ENCODE results near the gene RAI14.

The RAI14 gene

GRCh38 chr5:34858790-34859189 lies 202.7 kb downstream of the RAI14 start:
- H3K4me1 ChIP-seq (ENCODE audit: control insufficient read depth, low read length) = peaks cover 6% of the 10 kb centered on the region
- H3K79me2 ChIP-seq (ENCODE audit: control insufficient read depth, low read length) = no peaks in the 10 kb centered on the region
- H3K27ac ChIP-seq (ENCODE audit: low read depth, low read length) = no peak overlapping the region
- no peaks in the 10 kb centered on the region for H4K20me1 ChIP-seq (ENCODE audit: control insufficient read depth, insufficient read depth, low read depth, low read length)
- no peaks in the 10 kb centered on the region for H3K27me3 ChIP-seq (ENCODE audit: control insufficient read depth, low read length)
- H3K9me3 ChIP-seq (ENCODE audit: control insufficient read depth, insufficient read depth, low read length) = no peaks in the 10 kb centered on the region
- no peak overlapping the region for H3K4me2 ChIP-seq (ENCODE audit: low read length)
- no peaks in the 10 kb centered on the region for H3K9me2 ChIP-seq (replicated peaks; ENCODE audit: control insufficient read depth, low read length)
- no peaks in the 10 kb centered on the region for H3F3A ChIP-seq (ENCODE audit: control insufficient read depth, insufficient read depth)
- no peak overlapping the region for H3K4me3 ChIP-seq (ENCODE audit: low read length)
- no peaks in the 10 kb centered on the region for H3K36me3 ChIP-seq (ENCODE audit: control insufficient read depth, low read length)
- TF ChIP-seq EZH2phosphoT487 (IDR thresholded peaks at IDR 0.05; ENCODE audit: borderline replicate concordance, low read length) = no peak
- TF ChIP-seq, protein P1, sequence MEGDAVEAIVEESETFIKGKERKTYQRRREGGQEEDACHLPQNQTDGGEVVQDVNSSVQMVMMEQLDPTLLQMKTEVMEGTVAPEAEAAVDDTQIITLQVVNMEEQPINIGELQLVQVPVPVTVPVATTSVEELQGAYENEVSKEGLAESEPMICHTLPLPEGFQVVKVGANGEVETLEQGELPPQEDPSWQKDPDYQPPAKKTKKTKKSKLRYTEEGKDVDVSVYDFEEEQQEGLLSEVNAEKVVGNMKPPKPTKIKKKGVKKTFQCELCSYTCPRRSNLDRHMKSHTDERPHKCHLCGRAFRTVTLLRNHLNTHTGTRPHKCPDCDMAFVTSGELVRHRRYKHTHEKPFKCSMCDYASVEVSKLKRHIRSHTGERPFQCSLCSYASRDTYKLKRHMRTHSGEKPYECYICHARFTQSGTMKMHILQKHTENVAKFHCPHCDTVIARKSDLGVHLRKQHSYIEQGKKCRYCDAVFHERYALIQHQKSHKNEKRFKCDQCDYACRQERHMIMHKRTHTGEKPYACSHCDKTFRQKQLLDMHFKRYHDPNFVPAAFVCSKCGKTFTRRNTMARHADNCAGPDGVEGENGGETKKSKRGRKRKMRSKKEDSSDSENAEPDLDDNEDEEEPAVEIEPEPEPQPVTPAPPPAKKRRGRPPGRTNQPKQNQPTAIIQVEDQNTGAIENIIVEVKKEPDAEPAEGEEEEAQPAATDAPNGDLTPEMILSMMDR (IDR thresholded peaks at IDR 0.05; ENCODE audit: low read depth, low read length, poor library complexity, severe bottlenecking) = no peak

DNA sequence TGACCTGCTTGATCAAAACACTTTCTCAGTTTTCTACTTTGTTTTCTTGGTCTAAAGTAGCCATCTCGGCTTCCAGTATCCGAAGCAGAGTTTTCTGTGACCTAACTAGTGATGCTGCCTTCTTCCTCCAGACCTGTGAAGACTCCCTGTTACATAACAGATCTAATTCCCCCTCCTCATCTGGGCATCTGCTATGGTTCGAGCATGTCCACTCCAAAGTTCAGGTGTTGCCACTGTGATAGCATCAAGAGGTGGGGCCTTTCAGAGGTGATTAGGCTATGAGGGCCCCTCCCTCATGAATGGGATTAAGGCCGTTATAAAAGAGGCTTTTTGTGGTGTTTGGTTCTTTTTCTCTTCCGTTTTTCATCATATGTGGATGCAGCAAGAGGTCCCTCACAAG lies 203.1 kb downstream of the RAI14 start:
- Histone ChIP-seq H3K27ac (ENCODE audit: low read depth, low read length) (no peak overlapping the region), H3K9me2 (replicated peaks; ENCODE audit: control insufficient read depth, low read length) (no peaks in the 10 kb centered on the region), H3K4me1 (ENCODE audit: control insufficient read depth, low read length) (peaks cover 4% of the 10 kb centered on the region), H4K20me1 (ENCODE audit: control insufficient read depth, insufficient read depth, low read depth, low read length) (no peaks in the 10 kb centered on the region), H3F3A (ENCODE audit: control insufficient read depth, insufficient read depth) (no peaks in the 10 kb centered on the region), H3K27me3 (ENCODE audit: control insufficient read depth, low read length) (no peaks in the 10 kb centered on the region), H3K4me3 (ENCODE audit: low read length) (no peak overlapping the region), H3K9me3 (ENCODE audit: control insufficient read depth, insufficient read depth, low read length) (no peaks in the 10 kb centered on the region), H3K36me3 (ENCODE audit: control insufficient read depth, low read length) (no peaks in the 10 kb centered on the region), H3K4me2 (ENCODE audit: low read length) (no peak overlapping the region), H3K79me2 (ENCODE audit: control insufficient read depth, low read length) (no peaks in the 10 kb centered on the region)
- TF ChIP-seq, protein P1 (IDR thresholded peaks at IDR 0.05; ENCODE audit: low read depth, low read length, poor library complexity, severe bottlenecking) = no peak
- TF ChIP-seq EZH2phosphoT487 (IDR thresholded peaks at IDR 0.05; ENCODE audit: borderline replicate concordance, low read length) = no peak

DNA sequence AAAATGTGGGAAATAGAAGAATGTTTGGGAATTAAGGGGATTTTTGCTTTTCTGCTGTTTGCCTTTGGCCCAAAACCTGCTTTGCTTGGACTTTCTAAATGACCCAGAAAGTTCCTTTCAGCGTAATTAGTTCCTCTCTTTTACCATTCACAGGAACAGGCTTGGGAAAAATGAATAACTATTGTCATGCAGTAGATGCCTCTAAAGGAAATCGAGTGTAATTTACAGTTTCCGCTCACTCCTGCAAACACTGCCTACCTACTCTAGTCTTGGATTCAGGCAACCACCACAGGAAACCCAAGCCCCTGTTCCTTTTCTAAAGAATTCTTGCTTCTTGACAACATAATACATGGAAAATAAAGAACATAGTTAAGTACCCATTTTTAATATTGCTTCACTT lies 207.8 kb downstream of the RAI14 start:
- TF ChIP-seq EZH2phosphoT487 (IDR thresholded peaks at IDR 0.05; ENCODE audit: borderline replicate concordance, low read length) = no peak
- no peaks in the 10 kb centered on the region for H3K4me1 ChIP-seq (ENCODE audit: control insufficient read depth, low read length)
- no peak overlapping the region for H3K4me2 ChIP-seq (ENCODE audit: low read length)
- no peaks in the 10 kb centered on the region for H3K9me2 ChIP-seq (replicated peaks; ENCODE audit: control insufficient read depth, low read length)
- no peaks in the 10 kb centered on the region for H4K20me1 ChIP-seq (ENCODE audit: control insufficient read depth, insufficient read depth, low read depth, low read length)
- no peak overlapping the region for H3K4me3 ChIP-seq (ENCODE audit: low read length)
- no peak overlapping the region for H3K27ac ChIP-seq (ENCODE audit: low read depth, low read length)
- H3K27me3 ChIP-seq (ENCODE audit: control insufficient read depth, low read length) = no peaks in the 10 kb centered on the region
- no peaks in the 10 kb centered on the region for H3F3A ChIP-seq (ENCODE audit: control insufficient read depth, insufficient read depth)
- no peaks in the 10 kb centered on the region for H3K36me3 ChIP-seq (ENCODE audit: control insufficient read depth, low read length)
- H3K79me2 ChIP-seq (ENCODE audit: control insufficient read depth, low read length) = no peaks in the 10 kb centered on the region
- H3K9me3 ChIP-seq (ENCODE audit: control insufficient read depth, insufficient read depth, low read length) = no peaks in the 10 kb centered on the region

DNA sequence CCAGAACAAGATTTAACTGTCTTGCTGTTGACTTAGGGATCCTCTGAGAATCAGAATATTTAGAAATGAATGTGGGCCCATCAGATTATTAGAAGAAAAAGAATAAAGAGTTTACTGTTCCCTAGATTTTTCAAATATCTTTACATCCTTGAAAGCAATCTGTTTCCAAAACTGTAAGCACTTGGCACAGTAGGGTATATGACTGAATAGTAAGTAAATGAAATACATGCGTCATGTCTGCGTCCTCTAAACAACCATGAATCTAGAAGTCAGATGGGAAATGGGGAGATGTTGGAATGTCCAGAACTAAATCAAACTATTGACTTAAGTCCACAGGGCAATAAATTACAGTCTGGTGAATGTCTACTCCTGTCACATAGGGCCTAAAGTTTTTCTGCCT lies 209.0 kb downstream of the RAI14 start:
- no peak overlapping the region for H3K4me2 ChIP-seq (ENCODE audit: low read length)
- H3K79me2 ChIP-seq (ENCODE audit: control insufficient read depth, low read length) = no peaks in the 10 kb centered on the region
- no peaks in the 10 kb centered on the region; the same call in 1 of the 2 replicates for H3K27me3 ChIP-seq (ENCODE audit: control insufficient read depth, low read length)
- TF ChIP-seq, protein P1 (IDR thresholded peaks at IDR 0.05; ENCODE audit: low read depth, low read length, poor library complexity, severe bottlenecking) = no peak
- no peak for TF ChIP-seq EZH2phosphoT487 (IDR thresholded peaks at IDR 0.05; ENCODE audit: borderline replicate concordance, low read length)
- H3F3A ChIP-seq (ENCODE audit: control insufficient read depth, insufficient read depth) = no peaks in the 10 kb centered on the region
- no peak overlapping the region for H3K4me3 ChIP-seq (ENCODE audit: low read length)
- no peaks in the 10 kb centered on the region for H3K36me3 ChIP-seq (ENCODE audit: control insufficient read depth, low read length)
- no peaks in the 10 kb centered on the region for H3K9me2 ChIP-seq (replicated peaks; ENCODE audit: control insufficient read depth, low read length)
- H4K20me1 ChIP-seq (ENCODE audit: control insufficient read depth, insufficient read depth, low read depth, low read length) = no peaks in the 10 kb centered on the region
- no peaks in the 10 kb centered on the region for H3K4me1 ChIP-seq (ENCODE audit: control insufficient read depth, low read length)
- H3K9me3 ChIP-seq (ENCODE audit: control insufficient read depth, insufficient read depth, low read length) = no peaks in the 10 kb centered on the region
- H3K27ac ChIP-seq (ENCODE audit: low read depth, low read length) = no peak overlapping the region
